GM18870 (cell line): ENCODE results near the gene ZNF44.
A peak's percentile ranks its signal among the peaks of the same experiment; 100 is the strongest.
"Not testable (repeated sequence)": the region's sequence is repeated elsewhere in the genome, so short reads cannot be mapped to it uniquely, and the experiment has no call there.

Source experiments
- ATAC-seq: cut with Tn5 transposase; IDR thresholded peaks from one replicate; pipeline ENCODE4 v1.9.1; 2021; ENCODE audit warnings: moderate library complexity; ENCODE audit not compliant: unreplicated experiment

The ZNF44 gene

DNA sequence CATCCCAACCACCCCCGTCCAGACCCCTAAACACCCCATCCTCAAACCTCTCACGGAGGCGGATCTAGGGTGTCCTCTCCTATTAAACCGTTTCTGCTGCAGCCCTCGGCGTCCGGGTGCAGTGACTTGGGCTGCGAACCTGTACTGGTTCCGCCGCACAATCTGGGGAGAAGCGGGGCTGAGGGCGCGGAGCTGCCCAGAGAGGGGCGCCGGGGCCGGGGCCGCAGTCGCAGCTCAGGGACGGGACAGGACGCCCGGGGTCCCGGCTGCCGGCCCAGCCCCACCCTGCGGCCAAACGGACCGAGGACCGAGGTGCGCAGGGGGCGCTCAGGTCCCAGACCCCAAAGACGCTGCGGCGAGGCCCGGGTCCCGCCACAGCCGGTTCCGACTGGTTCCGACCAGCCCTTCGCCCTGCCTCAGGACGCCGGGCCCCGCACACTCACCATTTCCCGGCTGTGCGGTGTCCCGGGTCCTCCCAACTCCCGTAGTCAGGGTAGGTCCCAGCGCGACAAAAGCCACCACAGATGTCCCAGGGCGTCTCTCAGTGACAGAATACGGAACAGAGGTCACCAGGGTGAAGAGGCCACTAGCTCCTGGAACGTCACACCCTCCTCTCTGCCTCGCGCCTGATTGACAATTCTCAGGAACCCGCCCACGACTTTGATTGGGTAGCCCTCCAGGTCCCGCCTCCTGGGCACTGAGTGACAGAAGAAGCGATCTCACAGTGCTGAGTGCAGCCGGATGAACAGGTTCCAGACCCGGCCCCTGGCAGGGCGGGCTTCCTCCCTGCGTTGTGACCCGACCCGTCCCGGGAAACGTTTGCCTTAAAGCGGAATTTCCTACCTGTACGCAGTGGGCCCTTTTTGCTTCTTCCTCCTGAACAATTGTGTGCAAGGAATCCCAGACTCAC, at the start of gene ZNF44:
Gene ZNF44, minus strand, starts transcription at position 635 of the 910 bp plus-strand sequence. Its CDS starts 189 bp downstream, at position 446.
- ATAC-seq, result peak; percentile 84

- peak; percentile 67 for ATAC-seq
Observed at GRCh38 chr19:12333162-12334159, 38.8 kb upstream of the ZNF44 start, which contains the start of gene ZNF563. Gene ZNF563 (minus strand): TSS chr19:12333633. CDS start chr19:12333482, 151 bp downstream.

GRCh38 chr19:12331211-12331941, 36.7 kb upstream of the ZNF44 start:
- ATAC-seq, result no peak

GRCh38 chr19:12330340-12330739, 35.7 kb upstream of the ZNF44 start:
- no peak for ATAC-seq

- ATAC-seq, result no peak
Observed at GRCh38 chr19:12325690-12326089, 31.0 kb upstream of the ZNF44 start.

DNA sequence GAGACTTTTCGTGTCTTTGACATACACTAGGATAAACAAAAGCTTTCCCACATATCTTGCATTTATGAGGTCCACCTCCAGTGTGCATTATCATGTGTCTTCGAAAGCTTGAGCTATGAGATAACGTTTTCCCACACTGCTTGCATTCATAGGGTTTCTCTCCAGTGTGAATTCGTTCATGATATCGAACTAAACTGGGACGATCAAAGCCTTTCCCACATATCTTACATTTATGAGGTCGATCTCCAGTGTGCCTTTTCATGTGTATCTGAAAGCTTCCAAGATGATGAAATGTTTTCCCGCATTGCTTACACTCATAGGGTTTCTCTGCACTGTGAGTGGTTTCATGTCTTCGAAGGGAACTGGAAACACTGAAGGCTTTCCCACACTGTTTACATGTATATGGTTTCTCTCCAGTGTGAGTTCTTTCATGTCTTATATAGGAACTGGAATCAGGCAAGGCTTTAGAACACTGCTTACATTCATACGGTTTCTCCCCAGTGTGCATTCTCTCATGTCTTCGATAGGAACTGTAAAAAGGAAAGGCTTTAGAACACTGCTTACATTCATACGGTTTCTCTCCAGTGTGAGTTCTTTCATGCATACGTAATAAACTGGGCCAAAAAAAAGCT, 24.2 kb upstream of the ZNF44 start:
- ATAC-seq, result no peak

DNA sequence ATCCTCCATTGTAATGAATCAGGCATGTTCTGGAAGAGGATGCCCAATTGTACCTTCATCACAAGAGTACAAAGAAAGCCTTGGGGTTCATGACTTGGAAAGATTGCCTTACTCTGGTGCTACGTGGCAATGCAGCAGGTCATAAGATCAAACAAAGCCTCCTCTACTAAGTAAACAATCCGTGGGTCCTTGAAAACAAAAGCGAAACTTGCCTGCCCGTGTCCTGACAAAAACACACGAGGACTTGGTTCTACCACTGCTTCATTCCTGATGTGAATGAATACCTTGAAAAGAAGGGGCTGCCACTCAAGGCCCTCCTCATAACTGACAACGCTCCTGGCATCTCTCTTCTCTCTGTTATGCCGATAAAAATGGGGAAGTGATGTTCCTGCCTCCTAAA, 19.9 kb upstream of the ZNF44 start:
- no peak for ATAC-seq

- ATAC-seq, result not testable (repeated sequence)
Observed at GRCh38 chr19:12308891-12309290, 14.2 kb upstream of the ZNF44 start.

- peak; percentile 10 for ATAC-seq
Observed at GRCh38 chr19:12295191-12295590, 508 bp upstream of the ZNF44 start.

DNA sequence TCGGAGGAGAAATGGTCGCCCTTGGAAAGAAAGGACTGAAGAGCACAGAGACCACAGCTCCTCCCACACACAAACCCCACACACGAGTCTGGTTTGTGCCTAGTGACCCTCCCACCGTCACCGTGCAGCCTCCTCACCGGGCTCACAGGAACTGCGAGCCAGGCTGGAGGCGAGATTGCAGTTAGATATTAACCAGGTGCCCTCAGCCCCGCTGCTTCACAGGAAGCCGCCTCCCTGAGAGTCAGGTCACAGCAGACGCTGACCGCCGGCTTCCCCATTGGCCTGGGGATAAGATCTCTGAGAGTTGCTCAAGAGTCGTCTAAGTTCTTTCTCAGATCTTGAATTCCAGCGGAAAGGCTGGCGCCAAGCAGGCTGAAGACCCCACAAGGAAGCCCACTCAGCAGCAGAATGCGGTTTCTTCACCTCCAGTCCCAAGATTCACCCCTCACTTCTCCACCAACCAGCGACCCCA, 870 bp downstream of the ZNF44 start:
- no peak for ATAC-seq

DNA sequence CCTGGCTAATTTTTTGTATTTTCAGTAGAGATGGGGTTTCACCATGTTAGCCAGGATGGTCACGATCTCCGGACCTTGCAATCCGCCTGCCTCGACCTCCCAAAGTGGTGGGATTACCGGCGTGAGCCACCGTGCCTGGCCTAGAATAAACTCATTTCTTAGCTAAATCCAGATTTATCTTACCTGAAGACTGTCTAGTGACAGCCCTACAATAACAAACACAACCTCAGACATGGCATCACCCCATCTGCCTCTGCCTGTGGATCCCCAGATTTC, 5.0 kb downstream of the ZNF44 start:
- no peak for ATAC-seq

GRCh38 chr19:12287958-12288500, 6.7 kb downstream of the ZNF44 start:
- no peak for ATAC-seq

- ATAC-seq, result no peak
Observed at GRCh38 chr19:12284631-12285030, 10.1 kb downstream of the ZNF44 start.

DNA sequence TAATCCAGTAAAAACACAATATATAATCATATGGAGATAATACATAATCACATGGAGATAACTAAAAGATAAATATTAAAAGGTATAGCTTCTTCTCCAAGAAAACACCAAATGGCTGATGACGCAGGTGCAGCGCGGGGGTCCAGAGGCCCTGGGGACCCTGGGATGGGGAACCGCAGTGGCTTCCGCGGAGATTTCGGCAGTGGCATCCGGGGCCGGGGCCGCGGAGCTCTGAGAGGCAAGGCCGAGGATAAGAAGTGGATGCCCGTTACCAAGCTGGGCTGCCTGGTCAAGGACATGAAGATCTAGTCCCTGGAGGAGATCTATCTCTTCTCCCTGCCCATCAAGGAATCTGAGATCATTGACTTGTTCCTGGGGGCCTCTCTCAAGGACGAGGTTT, 10.5 kb downstream of the ZNF44 start:
- no peak for ATAC-seq

- no peak for ATAC-seq
Observed at GRCh38 chr19:12278713-12279112, 16.0 kb downstream of the ZNF44 start.

DNA sequence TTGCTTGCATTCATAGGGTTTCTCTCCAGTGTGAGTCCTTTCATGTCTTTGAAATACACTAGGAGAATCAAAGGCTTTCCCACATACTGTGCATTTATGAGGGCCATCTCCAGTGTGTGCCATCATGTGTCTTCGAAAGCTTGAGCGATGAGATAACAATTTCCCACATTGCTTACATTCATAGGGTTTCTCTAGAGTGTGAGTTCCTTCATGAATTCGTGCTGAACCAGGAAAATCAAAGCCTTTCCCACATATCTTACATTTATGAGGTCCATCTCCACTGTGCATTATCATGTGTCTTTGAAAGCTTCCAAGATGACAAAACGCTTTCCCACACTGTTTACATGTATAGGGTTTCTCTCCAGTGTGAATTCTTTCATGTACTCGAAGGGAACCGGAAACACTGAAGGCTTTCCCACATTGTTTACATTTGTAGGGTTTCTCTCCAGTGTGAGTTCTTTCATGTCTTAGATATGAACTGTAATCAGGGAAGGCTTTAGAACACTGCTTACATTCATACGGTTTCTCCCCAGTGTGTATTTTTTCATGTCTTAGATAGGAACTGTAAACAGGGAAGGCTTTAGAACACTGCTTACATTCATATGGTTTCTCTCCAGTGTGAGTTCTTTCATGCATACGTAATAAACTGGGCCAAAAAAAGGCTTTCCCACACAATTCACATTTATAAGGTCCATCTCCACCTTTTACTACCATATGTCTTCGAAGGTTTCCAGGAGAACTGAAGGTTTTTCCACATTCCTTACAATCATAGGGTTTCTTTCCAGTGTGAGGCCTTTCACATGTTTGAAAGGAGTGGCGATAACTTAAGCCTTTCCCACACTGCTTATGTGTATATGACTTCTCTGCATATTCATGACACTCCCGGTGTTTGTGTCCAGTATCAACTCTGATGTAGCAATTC, 21.4 kb downstream of the ZNF44 start:
- no peak for ATAC-seq

DNA sequence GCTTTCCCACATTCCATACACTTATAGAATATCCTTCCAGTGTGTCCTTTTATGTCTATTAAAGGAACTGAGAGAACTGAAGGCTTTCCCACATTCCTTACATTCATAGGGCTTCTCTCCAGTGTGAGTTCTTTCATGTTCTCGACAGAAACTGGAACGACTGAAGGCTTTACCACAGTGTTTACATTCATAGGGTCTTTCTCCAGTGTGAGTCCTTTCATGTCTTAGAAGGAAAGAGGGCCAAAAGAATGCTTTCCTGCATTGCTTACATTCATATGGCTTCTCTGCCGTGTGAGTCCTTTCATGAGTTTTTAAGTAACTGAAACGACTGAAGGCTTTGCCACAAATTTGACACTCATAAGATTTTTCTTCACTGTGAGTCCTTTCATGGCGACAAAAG, 22.3 kb downstream of the ZNF44 start:
- no peak for ATAC-seq

DNA sequence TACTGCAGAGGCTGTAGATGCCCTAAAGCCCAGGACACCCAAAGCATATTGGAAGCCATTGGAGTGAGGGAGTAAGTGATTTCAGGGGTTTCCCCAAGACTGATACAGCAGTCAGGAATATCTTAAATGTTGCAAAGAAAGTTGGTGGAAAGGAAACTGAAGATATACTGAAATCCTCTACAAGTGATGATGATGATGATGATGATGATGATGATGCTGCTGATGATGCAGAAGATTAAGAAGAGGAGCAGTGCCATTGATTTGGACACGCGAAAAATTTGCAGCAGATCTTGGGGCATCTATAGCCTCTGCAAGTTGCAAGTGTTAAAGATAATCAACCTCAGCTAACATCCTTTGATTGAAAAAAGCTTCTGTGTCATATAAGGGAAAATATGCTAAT, 23.8 kb downstream of the ZNF44 start:
- ATAC-seq, result no peak
